Amygdala (tissue), 56 donors: ENCODE measurements around the gene SPOCK1.
A peak's percentile ranks its signal among the peaks of the same experiment; 100 is the strongest.
"Not testable (repeated sequence)": the region's sequence is repeated elsewhere in the genome, so short reads cannot be mapped to it uniquely, and the experiment has no call there.

ENCODE experiments used
- DNase-seq, 56 donors: peaks; one replicate each; lab custom pipeline; 2025; lab: John Stamatoyannopoulos, UW

SPOCK1 gene

GRCh38 chr5:137498736-137499505 lies at the start of gene SPOCK1:
SPOCK1 (minus strand) TSS chr5:137499326.
- DNase-seq = peak in 45 of 56 donors; percentile 17 to 85 (median 52)

GRCh38 chr5:137545956-137546355 lies 46.8 kb upstream of the SPOCK1 start:
- DNase-seq = no peak

- DNase-seq = not testable (repeated sequence)
Observed at GRCh38 chr5:137535449-137535848, 36.3 kb upstream of the SPOCK1 start.

GRCh38 chr5:137533963-137534362 lies 34.8 kb upstream of the SPOCK1 start:
- no peak for DNase-seq

GRCh38 chr5:137531266-137531665 lies 32.1 kb upstream of the SPOCK1 start:
- DNase-seq = no peak

- no peak for DNase-seq
Observed at GRCh38 chr5:137521246-137521645, 22.1 kb upstream of the SPOCK1 start.

- no peak for DNase-seq
Observed at GRCh38 chr5:137516961-137517360, 17.8 kb upstream of the SPOCK1 start.

- no peak for DNase-seq
Observed at GRCh38 chr5:137516251-137516797, 17.2 kb upstream of the SPOCK1 start.

GRCh38 chr5:137515238-137515637 lies 16.1 kb upstream of the SPOCK1 start:
- DNase-seq = no peak

GRCh38 chr5:137510671-137511070 lies 11.5 kb upstream of the SPOCK1 start:
- no peak for DNase-seq

- no peak for DNase-seq
Observed at GRCh38 chr5:137507150-137507549, 8.0 kb upstream of the SPOCK1 start.

GRCh38 chr5:137506296-137506695 lies 7.2 kb upstream of the SPOCK1 start:
- DNase-seq = no peak

GRCh38 chr5:137504916-137505315 lies 5.8 kb upstream of the SPOCK1 start:
- DNase-seq = no peak

GRCh38 chr5:137503456-137503855 lies 4.3 kb upstream of the SPOCK1 start:
- DNase-seq = no peak

GRCh38 chr5:137502632-137503031 lies 3.5 kb upstream of the SPOCK1 start:
- DNase-seq = no peak

- DNase-seq = peak in 1 of 56 donors; percentile 15
Observed at GRCh38 chr5:137501846-137502406, 2.8 kb upstream of the SPOCK1 start.

GRCh38 chr5:137501226-137501625 lies 2.1 kb upstream of the SPOCK1 start:
- DNase-seq = no peak

GRCh38 chr5:137500615-137501225 lies 1.6 kb upstream of the SPOCK1 start:
- no peak for DNase-seq

GRCh38 chr5:137499506-137499847 lies 351 bp upstream of the SPOCK1 start:
- DNase-seq = not testable (repeated sequence)

- peak in 6 of 56 donors; percentile 23 to 55 (median 30) for DNase-seq
Observed at GRCh38 chr5:137498301-137498735, 808 bp downstream of the SPOCK1 start.
